ENCODE results near the gene CCDC57.

DNA sequence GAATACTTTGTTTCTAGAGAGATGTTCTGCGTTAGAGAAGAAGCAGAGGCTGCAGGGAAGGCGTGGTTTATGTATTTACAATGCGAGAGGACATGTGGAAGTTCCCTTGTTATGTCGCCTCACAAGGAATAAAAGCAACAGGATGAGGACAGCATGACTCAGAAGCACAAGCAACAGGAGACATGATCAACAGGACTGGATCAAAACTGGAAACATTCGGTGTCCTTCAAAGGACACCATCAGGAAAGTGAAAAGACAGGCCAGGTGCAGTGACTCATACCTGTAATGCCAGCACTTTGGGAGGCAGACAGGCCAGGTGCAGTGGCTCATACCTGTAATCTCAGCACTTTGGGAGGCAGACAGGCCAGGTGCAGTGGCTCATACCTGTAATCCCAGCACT is 52.6 kb downstream of the CCDC57 start:
- TF ChIP-seq KLF6 (CRISPR knock-in tag; IDR thresholded peaks at IDR 0.05; ENCODE audit: borderline replicate concordance) (no peak), ZNF175 (CRISPR knock-in tag; IDR thresholded peaks at IDR 0.05; ENCODE audit: low read depth) (no peak), PURB (CRISPR knock-in tag; IDR thresholded peaks at IDR 0.05; ENCODE audit: low read depth) (no peak)
